PC-3 (cell line): ENCODE data around the gene STXBP4.

Experiments used
- CTCF ChIP-seq: fragments of 300-600 bp; sonication (generic); conservative IDR thresholded peaks from 2 replicates; pipeline ENCODE4 v1.5.1; 2017; ENCODE audit warnings: antibody characterized with exemption, low read depth, mild to moderate bottlenecking, low read length
- EZH2 ChIP-seq: fragments of 300-600 bp; sonication (generic); IDR thresholded peaks from one replicate; pipeline ENCODE4 v1.6.1; 2017; ENCODE audit warnings: antibody characterized with exemption, mild to moderate bottlenecking, low read length; ENCODE audit not compliant: unreplicated experiment
- EZH2phosphoT487 ChIP-seq: fragments of 300-600 bp; sonication (generic); IDR thresholded peaks from 2 replicates; pipeline ENCODE4 v1.6.1; 2018; ENCODE audit warnings: mild to moderate bottlenecking, antibody characterized with exemption, low read length, borderline replicate concordance

GRCh38 chr17:55068862-55069811, 100.6 kb downstream of the STXBP4 start:
- TF ChIP-seq EZH2 (no peak), CTCF (no peak), EZH2phosphoT487 (no peak)
